ENCODE measurements around the gene FMOD.

FMOD gene

DNA sequence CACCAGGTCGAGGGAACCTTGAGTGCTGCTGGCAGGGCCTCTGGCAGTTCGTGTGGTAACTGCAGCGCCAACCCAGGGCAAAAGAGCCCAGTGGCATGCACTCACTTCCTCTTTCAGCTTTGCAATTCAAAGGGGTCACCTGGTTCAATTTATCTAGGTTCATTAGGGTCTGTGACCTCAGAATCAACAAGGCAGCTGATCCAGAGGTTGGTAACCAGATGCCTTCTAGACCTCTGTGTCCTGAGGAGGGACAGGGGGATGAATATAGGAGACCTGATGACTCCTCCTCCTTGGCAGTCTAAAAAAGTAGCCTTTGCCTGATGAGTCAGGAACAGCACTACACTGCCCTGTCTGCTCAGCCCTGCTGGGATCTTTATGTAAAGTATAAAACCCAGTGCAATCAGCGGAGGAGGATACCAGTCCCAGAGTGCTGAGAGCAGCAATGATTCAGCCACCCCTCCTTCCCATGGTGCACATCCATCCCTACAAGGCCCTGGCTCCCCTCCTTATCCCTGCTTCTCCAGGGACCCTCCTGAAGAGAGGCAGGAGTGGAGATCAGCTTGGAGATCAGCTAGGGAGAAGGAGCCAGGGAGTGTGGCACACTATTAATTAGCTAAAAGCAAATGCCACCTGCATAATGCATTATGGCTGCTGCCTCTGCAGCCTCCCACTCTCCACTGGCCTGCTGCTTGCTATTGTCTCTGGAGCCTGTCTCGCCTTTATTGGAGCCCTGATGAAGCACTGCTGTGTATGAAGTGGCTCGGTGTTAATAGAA lies 11.2 kb upstream of the FMOD start:
- no peak for DNase-seq (ENCODE audit: low read depth in 3 of 3)

DNA sequence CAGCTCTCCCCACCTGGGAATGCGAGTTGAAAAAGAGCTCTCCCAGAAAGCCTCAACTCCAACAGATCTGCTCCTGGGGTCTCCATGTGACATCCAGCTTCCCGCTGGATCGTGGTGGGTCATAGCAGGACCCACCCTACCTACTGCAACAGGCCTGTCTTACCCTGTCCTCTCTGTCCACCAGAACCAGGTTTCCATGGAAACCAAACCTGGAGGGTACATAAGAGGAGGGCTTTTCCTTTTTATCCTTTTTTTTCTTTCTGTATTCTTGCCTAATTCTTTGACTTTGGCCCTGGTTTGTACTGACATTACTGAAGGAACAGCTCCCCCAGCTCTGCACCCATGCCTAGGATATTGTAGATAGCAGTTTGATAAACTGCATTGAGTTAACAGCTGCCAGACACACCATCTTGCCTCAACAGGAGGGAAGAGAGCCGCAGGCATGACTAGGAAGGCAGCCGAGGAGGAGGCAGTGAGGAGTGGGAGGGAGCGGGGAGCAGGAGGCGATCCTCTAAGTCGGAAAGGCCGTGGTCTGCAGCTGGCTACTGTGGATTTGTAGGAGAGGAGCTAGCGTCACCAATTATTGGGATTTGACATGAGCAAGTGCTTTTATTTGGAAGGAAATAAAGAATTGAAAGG lies 9.7 kb upstream of the FMOD start:
- DNase-seq (ENCODE audit: low read depth in 3 of 3): no peak

DNA sequence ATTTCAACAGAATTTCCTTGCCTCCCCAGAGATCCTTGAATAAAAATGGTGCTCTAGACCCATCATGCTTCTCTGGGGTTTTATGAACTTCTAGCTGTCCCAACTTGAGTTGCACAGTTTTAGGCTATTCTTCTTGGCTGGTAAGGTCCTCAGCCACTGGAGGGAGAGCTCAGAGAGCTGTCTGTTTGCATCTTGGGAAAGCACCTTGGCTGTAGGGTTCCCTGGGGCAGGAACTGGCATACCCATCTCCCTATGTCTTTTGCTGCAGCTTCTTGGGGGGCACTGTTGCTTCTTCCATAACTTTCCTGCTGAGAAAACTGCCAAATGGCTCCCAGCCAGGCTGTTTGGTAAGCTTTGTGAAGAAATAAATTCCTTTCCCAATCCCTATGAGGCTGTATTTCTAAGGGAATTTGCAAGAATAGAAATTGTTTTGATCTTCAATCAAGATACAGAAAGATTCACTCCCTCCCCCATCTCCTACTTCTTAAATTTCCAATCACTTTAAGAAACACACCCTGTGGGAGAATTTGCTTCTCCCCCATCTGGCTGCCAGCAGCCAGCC lies 8.2 kb upstream of the FMOD start:
- DNase-seq (ENCODE audit: low read depth in 3 of 3): no peak

DNA sequence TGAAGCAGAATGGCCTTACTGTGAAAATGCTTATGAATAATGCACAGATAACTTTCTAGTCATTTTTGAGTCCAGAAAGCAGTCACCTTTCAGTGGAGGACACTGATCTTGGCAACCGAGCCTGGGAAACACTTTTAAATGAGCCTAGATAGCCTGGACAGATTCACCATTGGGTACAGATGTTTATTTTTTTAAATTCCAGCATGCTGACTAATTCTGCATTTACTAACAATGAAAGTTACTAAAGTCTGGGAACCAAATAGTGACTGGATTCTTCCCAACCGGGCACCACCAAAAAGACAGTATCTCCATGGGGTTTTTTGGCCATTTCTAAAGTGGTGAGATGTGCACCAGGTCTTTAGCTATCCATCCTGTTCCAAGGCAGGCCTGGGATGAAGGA lies 3.3 kb upstream of the FMOD start:
- no peak for DNase-seq (ENCODE audit: low read depth in 3 of 3)

DNA sequence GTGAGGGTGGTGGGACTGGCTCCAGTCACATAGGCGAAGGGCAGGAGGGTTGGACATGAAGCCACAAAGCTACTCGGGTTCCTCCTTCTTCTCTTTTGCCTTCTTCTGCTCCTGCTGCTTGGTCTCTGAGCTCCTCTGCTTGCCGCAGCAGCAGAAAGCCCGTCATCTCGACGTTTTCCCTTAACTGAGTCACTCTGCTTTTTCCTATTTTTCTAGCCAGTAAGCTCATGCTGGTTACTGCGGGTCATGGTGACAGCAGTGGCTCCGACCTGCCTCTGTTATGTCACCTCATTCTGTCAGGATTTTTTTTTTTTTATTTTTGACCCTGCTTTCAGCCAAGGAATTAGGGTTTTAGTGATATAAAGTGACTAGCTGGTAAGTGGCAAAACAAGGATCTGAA lies 2.6 kb upstream of the FMOD start:
- no peak for DNase-seq (ENCODE audit: low read depth in 3 of 3)

DNA sequence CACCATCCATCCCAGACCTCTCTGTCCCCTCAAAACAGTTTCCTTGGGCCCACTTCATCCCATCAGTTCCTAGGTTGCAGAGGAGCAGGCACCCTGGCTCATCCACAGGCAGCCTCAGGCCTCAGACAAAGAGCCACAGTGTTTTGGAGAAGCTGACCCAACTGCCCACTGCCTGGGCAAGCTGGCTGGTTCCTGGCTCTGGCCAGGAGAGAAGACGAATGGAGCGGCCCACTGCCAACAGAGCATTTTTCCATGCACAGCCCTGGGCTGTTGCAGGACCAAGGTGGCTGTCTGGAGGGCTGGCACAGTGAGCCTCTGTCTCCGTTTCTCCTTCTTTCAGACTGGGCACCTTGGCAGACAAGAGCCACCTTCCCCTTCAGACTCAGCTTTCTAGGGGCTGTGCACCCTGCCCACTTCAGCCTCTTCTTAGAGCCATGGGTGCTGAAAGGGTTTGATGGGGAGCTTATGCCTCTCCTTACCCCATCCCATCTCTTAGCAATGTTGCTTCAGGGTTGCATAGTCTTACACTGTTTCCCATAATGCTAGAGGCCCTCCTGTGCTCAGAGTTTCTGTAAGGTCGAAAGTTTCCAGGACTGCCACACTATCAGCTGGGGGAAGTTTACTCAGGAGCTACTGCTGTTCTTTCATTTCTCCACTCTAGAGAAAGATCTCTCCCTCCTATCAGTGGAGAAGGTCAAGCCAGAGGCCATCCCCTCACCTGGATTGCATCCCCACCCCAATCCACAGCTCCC lies 973 bp downstream of the FMOD start:
- DNase-seq (ENCODE audit: low read depth in 3 of 3): no peak

DNA sequence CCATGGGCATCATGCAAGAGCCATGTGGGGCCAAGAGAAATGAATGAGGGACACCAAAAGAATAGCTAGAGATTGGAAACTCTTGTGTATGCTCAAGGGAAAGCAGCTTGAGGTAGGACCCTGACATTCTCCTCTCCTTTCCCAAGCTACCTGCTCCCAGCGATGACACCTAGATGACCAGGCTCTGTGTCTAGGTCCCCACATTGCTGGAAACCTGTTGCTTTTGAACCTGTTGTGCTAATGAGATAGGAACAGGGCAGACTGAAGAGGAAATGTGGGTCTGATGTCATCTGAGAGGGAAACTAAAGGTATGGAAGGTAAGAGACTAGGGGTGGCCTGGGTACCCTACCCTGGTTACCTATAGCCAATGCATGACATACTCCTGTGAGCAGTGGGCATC lies 1.8 kb downstream of the FMOD start:
- DNase-seq (ENCODE audit: low read depth in 3 of 3): no peak

DNA sequence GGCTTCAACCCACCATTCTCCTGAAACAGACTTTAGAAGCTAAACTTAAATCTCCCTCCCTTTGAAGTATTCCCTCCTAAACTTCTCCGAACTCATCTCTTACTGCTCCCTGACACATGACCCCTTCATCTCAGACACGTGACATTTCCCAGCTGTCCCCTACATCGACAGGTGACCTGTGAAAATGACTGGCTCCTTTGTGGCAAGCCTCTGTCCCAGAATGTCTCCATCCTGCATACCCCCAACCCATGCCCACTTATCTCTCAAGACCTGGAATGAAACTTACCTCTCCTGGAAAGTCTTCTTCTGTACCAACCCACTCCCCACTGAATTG lies 4.2 kb downstream of the FMOD start:
- DNase-seq (ENCODE audit: low read depth in 3 of 3): no peak

DNA sequence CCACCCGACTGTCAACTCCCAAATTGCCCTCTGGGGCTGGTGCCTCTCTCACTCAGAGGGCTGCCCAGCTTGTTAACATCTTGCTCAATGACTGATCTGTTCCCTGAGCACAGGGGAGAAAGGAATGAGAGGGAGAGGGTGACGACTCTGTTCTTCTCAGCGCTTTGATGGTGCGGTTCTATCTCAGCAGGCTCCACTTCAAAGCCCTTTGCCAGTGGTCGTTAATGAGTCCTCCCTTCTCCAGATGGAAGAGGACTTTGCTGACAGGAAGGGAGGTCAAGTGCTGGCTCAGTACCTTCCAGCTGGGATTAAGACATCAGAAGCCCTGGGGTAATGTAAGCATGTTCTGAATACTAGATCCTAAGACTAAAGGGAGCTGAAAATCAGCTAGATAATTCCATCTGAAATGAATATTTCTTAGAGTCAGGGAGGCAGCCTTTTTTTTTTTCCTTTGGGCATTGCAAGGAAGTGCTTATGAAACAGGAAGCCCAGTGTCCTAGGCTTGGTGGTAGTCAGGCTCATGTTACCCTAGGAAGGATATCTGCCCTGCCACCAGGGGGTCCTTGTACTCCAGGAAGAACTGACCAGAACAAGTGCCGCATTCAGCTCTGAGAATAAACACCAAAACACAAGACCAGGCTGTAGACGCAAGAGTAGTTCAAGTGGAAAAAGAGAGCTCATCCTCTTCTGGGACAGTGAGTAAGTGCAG lies 4.7 kb downstream of the FMOD start:
- DNase-seq (ENCODE audit: low read depth in 3 of 3): no peak

DNA sequence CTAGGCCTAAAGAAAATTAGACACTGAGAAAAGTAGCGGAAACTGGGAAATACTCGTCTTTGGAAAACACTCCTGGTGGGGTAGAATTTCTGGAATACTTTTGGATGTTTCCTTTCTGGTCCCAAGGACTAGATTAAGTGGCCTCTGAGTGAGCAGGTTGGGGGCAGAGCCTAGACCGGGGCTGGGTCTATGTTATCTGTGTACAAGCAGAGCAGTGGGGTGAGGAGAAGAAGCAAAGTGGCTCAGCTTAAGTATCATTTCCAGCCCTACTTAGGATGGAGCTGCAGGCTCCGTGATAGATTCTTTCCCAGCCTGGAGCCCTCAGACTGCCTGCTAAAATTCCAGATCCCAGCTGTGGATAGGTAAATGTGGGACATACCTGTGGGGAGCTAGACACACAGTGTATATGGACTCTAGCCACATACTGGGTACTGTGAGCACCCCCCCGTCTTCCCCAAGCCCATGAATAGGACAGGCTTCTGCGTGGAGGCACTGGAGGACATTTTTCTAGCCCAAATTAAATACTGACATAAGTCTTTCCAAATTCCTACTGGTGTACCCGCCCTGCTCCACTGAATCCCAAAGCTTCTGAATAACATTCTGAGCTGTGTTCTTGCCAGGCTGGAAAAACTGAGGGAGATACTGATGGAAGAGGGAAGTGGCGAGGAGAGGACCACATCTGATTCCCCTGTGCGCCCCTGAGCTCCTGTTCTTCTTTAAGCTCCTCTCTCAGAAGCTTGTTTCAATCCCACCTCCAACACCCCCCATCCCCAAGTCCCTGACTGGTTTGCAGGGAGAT lies 6.8 kb downstream of the FMOD start:
- no peak for DNase-seq (ENCODE audit: low read depth in 3 of 3)

DNA sequence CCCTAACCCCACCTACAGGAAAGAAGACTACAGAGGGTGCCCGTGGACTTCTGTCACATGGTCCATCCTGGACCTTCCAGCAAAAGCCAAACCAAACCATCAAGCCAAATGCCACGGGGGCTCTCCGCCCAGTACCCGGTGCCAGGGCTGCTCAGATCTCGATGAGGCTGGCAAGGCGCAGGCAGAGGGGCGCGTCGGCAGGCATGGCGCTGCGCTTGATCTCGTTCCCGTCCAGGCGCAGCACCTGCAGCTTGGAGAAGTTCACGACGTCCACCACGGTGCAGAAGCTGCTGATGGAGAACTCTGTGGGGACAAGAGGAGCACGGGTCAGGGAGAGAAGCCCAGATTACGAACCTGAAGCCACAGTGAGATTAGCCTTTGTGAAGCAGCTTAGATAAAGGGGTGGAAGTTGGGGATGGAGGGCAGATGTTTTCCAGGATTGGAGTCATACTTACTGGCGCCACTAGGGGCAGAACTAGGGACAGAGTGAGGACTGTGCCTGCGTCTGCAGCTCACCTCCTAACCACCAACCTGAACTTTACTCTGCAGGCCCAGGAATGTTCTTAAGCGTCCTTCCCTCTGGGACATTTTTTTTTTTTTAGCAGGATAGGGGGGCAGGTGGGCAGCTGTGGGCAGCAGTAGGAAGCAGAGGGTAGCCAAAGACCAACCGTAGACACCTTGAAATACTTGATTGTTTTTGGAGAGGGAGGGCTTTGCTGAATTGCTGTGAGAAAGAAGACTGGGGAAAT lies 8.6 kb downstream of the FMOD start:
- peak in 1 of 3 experiments; percentile 24 for DNase-seq (ENCODE audit: low read depth in 3 of 3)

DNA sequence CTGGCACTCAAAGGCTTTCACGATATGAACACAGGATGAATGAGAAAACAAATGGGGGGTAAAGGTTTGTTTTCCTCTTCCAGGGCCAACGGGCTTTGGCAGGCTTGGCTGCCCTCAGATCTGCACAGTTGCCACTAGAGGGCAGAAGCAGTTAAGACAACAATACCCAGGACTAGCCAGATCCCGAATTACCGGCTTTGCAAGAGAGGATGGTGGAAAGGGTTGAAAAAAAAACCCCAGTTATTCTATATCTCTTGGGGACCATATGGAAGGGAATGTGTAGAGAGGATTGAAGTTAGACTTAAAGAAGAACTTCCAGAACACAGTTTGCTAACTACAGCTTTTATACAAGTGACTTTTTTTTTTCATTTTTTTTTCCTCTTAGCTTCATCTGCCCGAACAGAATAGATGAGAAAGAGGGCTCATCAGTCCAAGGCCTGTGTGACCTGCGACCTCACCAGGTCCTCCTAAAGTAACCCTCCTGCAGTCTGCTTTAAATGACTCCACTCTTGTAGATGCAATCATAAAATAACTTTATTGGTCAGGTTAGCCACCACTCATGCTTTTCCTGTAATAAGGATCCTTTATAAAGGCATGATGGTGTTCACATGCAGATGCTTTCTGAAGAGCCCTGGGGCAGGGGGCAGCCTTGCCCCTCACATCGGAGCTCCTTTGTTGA lies 10.7 kb downstream of the FMOD start:
- peak in 1 of 3 experiments; percentile 34 for DNase-seq (ENCODE audit: low read depth in 3 of 3)

DNA sequence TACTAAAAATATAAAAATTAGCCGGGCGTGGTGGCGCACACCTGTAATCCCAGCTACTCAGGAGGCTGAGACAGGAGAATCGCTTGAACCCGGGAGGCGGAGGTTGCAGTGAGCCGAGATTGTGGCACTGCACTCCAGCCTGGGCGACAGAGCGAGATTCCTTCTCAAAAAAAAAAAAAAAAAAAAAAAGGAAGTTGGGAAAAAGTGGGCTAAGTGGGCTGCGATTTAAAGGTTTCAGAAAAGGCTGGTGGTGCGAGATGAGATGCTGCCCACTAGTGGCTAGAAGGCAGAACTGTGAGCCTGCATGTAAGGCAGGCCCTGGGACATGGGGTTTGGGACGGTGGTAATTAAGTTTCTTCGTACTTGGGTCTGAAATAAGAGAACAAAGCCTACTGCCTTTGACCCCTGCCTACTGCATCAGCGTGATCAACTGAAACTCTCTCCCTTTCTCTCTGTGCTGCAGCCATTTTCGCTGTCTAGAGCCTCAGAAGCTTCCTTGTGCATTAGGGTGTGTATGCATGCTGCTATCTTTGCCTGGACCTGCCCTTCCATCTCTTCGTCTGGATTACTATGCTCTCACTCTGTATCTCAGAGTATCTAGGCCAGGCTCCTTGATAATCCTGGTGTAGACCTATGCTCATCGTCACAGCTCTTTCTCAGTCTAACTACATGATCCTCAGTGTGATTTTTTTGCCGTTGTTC lies 12.4 kb downstream of the FMOD start:
- DNase-seq (ENCODE audit: low read depth in 3 of 3): peak in 2 of 3 experiments; percentile 31 to 40

DNA sequence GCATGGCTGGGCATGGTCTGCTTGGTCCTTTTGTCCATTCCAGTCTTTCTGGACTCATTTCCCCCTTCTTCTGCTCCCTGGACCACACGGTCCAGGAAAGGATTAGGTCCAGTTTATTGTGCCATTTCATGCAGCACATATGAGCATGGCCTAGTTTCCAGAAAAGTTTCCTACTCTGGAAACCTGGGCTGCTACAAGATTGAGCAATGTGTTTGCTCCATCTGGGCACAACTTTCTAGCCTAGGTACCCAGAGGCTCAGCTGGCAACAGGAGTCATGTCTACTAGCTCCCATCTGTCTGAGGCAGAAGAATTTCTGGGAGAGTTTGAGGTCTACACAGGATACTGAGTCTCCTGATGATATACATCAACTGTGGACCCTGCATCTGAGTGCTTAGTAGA lies 14.8 kb downstream of the FMOD start:
- no peak for DNase-seq (ENCODE audit: low read depth in 3 of 3)

DNA sequence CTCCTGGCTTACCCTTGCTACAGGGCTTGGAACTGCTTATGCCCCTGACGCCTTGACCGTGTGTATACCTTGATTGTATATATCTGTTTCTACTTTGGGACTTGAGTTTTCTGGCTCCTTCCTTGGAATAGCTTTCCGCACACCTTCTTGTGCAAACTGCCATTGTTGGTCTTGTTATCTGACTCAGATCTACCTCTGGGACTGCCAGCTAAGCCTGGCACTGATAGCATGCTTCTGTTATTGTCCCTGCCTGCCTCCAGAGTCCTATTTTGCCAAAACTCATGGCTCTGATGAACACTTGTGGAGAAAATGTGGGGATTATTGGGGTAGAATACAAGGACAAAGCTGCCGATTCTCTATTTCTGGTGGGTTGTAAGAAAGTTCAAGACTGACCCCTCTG lies 15.4 kb downstream of the FMOD start:
- no peak for DNase-seq (ENCODE audit: low read depth in 3 of 3)

DNA sequence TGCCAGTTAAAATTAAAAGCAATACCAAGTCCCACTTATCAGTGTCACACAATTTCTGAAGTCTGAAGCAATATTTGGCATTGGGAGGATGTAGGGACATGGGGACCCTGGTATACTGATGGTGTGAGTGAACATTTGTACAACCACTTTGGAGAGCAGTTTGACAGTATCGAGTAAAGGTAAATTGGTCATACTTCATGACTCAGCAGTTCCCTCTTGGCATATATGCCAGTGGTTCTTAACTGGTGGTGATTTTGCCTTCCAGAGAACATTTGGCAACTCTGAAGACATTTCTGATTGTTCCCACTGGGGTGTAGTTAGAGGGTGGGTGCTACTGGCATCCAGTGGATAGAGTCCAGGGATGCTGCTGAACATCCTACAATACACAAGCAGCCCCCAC lies 19.7 kb downstream of the FMOD start:
- DNase-seq (ENCODE audit: low read depth in 3 of 3): no peak

DNA sequence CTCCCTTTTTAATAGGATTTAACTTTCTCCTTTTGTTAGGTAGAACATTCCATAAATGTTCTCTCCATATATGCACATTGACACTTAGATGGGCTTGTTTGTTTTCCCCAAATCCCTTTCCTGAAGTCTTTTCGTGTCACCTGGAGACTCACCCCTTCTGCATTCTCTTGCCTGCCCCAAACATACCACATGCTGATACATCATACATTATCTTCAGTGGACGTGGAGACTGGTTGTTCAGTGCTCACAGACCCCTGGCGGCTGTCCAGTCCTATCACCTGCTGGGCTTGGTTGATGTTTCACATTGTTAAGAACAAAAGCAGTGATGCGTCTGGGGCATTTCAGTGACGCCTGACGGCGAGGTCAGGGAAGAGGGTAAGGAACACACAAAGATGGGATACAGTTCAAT lies 22.2 kb downstream of the FMOD start:
- no peak for DNase-seq (ENCODE audit: low read depth in 3 of 3)

DNA sequence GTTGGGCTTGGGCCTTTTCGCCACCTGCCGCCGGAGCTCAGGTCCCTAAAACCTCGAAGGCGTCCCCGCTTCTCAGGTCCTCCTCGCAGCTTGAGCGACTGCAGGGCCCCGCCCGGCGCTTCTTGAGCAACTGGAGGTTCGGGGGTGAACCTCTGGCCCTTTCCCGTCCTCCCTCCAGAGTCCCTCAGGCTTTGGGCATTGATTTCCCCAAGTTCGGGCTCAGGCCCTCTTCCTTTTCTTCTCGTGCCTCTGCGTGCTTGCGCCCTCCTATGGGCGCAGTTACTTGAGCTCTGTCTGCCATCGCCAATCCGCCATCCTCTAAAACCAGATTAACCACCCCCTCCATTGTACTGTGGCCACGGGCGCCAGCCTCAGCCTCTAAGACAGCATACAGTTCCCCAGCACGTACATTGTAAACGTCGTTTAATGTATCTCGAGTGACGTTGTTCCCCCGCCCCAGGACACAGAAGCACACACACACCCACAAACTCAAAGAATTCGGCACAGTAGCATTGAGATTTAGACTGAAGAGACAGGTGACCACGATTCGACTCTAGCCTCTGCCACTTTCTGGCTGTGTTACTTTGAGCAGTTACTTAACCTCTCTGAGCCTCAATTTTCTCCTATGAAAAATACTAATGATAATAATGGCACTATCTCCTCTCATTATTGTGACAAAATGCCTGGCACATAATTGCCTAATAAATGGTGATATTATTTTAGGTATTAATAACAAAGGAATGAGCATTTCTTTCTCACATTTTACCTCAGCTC lies 23.1 kb downstream of the FMOD start:
- DNase-seq (ENCODE audit: low read depth in 3 of 3): peak in 1 of 3 experiments; percentile 45

All from stimulated activated CD4-positive, alpha-beta T cell treated with anti-CD3 and anti-CD28 coated beads, TNF-alpha, amount 100 ng/mL, for 4 hours (primary cell).